ENCODE data around the gene PILRA.
"Not testable (repeated sequence)": the region's sequence is repeated elsewhere in the genome, so short reads cannot be mapped to it uniquely, and the experiment has no call there.

The PILRA gene

DNA sequence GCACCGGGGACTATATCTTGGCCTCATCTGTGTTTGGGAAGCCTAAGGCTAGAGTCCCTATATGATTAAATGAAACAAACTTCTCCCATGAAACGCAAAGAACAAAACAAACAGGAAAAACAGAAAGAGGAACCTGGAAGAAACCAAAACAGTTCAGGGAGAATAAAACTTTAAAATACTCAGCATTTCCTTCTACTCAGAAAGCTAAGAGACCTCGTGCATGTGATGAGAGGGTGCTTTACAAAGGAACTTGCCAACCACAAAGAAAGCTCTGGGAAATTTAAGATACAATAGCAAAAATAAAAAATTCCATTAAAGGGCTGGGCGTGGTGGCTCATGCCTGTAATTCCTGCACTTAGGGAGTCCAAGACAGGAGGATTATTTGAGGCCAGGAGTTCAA, 6.9 kb downstream of the PILRA start:
- no peak for DNase-seq

DNA sequence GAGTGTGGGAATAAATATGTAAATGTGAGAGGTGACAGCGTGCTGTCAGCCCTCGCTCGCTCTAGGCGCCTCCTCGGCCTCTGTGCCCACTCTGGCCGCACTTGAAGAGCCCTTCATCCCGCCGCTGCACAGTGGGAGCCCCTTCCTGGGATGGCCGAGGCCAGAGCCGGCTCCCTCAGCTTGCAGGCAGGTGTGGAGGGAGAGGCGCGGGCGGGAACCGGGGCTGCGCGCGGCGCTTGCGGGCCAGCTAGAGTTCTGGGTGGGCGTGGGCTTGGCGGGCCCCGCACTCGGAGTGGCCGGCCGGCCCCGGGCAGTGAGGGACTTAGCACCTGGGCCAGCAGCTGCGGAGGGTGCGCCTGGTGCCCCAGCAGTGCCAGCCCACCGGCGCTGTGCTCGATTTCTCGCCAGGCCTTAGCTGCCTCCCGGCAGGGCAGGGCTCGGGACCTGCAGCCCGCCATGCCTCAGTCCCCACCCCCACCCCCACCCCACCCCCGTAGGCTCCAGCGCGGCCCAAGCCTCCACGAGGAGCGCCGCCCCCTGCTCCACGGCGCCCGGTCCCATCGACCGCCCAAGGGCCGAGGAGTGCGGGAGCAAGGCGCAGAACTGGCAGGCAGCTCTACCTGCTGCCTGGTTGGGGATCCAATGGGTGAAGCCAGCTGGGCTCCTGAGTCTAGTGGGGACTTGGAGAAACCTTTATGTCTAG, 8.4 kb downstream of the PILRA start:
- DNase-seq = not testable (repeated sequence)

DNA sequence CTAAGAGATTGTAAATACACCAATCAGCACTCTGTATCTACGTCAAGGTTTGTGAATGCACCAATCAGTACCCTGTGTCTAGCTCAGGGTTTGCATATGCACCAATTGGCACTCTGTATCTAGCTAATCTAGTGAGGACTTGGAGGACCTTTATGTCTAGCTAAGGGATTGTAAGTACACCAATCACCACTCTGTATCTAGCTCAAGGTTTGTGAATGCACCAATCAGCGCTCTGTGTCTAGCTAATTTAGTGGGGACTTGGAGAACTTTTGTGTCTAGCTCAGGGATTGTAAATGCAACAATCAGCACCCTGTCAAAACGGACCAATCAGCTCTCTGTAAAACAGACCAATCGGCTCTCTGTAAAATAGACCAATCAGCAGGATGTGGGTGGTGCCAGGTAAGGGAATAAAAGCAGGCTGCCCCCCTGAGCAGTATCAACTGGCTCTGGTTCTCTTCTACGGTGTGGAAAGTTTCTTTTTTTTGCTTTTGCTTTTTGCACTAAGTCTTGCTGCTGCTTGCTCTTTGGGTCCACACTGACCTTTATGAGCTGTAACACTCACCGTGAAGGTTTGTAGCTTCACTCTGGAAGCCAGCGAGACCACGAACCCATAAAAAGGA, 9.1 kb downstream of the PILRA start:
- not testable (repeated sequence) for DNase-seq

DNA sequence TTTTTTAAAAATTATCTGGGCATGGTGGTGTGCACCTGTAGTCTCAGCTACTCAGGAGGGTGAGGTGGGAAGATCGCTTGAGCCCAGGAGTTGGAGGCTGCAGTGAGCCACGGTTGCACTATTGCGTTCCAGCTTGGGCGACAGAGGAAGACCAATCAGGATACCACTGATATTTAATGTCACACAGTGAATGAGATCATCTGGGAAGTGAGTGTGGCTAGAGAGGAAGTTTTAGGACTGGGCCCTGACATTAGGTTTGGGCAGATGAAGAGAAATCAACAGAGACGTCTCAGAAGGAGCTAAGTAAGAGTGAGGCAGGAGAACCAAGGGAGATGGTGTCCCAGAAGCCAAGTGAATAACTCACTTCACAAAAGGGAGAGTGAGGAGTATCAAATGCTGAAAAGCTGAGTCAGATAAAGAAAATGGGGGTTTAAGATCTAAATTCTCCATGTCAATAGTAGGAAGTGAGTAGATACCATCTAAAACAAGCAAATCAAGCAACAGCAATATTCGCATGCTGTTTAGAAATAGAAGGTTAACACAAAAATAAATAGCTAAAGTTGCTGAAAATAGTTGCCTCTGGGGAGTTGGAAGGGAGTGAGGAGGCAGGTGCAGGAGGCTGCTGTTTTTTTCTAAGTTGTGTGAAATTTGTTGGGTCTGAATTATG, 11.5 kb downstream of the PILRA start:
- no peak for DNase-seq

DNA sequence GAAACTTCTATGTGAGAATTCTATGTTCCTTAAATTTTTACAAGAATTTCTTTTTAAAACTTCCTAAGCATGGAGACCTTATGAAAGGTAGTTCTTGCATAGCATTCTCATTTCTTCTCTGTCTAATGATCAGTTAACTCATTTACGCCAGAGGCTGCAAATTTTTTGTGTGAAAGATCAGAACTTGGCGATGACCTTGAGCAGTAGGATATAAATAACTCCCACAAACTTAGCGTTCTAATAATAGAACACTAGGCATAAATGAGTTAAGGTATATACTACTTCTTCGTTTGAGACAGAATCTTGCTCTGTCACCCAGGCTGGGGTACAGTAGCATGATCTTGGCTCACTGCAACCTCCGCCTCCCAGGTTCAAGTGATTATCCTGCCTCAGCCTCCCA, 13.7 kb downstream of the PILRA start:
- no peak for DNase-seq

DNA sequence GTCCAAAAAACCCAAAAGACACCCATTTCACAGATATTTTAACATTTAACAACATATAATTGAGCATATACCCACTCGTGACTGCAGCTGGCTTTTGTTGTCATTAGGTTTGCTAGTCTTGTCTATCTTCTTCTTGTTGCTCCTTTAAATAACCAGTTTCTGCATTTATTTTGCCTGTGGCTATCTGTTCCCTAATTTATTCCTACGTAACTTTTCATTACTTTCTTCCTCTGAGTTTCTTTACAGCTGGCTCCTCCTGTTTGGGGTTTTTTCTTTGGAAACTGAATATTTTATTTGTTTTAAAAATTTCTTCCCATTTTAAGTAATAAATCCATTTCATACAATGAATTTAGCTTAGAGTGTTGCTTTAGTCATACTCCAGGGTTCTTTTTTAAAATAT, 14.4 kb downstream of the PILRA start:
- DNase-seq = no peak

DNA sequence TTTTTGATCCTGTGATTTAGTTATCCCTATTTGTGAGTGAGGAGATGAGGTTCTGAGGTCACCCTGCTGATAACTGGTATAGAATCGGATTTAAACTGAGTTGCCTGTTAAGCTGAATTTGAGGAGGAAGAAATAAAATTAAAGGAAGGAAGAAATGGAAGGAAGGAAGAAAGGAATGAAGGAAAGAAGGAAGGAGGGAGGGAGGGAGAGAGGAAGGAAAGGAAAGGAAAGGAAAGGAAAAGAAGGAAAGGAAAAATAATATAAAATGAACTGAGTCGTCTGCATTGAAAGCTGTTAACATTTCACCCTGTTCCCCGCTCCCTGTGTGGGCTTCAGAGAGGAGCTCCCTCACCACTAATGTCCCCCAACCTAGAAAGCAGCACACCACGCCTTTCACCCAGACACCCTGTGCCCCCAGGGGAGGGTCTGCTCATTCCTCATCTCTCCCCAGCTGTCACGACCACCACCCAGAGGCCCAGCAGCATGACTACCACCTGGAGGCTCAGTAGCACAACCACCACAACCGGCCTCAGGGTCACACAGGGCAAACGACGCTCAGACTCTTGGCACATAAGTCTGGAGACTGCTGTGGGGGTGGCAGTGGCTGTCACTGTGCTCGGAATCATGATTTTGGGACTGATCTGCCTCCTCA, 16.3 kb downstream of the PILRA start:
- DNase-seq = no peak

DNA sequence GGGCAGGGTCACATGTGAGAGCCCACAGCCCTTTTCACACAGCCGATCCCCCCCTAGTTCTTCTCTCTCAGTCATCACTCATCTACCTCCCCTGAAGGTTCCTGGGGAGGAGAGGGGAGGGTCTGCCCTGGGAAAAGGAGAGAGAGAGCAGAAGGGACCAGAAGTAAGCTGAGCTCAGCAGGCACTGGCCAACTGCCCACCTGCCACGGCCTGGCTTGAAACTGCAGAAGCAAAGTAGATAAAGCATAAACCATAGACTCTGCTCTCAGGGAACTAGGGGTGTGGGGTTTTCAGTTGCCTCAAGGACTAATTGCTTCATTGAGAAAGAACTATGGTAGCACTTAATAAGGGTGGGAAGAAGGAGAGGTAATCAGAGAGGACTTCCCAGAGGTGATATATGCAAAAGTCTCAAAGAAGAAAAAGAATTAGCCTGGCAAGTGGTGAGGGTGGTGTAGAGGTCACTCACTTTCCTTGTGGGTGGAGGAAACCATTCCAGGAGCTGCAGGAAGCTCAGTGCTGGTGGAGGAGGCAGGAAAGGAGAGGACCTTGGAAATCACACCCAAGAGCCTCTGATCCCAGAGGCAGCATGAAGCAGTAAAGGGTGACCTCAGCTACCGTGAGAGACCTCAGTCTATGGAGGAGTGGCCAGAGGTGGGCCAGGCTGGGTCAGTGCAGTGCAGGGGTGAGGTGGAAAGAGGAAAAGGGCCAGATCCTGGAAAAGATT, 17.2 kb downstream of the PILRA start:
- DNase-seq = no peak

DNA sequence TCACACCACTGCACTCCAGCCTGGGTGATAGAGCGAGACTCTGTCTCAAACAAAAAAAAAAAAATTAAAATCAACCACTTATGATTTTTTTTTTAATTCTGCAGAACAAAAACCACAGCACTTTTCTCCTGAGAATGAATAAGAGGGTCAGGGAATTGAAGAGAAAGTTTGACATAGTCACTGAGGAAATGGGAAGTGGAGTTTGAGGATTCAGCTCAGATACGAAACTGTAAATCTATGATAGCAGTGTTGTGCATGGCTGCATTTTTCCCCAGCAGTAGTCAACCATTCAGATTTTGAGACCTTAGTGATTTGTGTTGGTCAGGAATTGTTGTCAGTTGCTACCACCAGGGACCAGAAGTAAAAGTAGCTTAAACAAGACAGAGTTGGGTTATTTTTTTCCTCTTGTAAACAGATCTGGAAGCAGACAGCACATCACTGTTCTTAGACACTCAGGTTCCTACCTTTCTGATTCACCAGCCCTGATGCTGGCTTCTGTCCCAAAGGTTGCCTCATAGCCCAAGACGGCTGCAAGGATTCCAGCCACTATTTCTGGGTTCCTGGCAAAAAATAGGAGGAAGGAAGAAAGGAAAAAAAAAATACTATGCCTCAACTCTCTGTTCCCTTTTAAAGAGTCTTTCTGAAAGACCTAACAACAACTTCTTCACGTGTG, 20.1 kb downstream of the PILRA start:
- no peak for DNase-seq

DNA sequence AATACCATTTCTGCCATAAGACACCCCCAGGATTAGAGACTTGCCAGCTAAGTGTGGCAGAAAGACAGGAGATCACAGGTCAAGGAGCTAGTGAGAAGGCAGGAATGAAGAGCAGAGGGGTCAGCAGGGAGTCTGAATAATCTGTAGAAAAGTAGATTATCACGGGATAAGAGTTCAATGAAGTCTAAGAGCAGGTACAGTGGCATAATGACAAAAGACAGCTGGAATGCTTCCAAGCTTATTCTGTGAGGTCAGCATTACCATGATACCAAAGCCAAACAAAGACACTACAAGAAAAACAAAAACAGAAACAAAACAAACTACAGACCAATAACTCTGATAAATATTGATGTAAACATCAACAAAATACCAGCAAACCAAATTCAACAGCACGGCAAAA, 20.8 kb downstream of the PILRA start:
- no peak for DNase-seq

DNA sequence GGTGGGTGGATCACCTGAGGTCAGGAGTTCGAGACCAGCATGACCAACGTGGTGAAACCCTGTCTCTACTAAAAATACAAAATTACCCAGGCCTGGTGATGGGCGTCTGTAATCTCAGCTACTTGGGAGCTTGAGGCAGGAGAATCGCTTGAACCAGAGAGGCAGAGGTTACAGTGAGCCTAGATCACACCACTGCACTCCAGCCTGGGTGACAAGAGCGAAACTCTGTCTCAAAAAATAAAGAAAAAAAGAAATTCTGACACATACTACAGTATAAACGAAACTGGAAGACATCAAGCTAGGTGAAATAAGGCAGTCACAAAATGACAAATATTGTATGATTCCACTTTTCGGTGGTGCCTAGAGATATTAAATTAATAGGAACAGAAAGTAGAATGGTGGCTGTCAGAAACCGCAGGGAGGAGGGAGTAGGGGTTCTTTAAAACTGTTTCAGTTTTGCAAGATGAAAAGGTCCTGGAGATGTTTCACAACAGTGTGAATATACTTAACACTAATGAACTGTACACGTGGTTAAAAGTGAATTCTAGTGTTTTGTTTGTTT, 23.2 kb downstream of the PILRA start:
- DNase-seq = no peak

DNA sequence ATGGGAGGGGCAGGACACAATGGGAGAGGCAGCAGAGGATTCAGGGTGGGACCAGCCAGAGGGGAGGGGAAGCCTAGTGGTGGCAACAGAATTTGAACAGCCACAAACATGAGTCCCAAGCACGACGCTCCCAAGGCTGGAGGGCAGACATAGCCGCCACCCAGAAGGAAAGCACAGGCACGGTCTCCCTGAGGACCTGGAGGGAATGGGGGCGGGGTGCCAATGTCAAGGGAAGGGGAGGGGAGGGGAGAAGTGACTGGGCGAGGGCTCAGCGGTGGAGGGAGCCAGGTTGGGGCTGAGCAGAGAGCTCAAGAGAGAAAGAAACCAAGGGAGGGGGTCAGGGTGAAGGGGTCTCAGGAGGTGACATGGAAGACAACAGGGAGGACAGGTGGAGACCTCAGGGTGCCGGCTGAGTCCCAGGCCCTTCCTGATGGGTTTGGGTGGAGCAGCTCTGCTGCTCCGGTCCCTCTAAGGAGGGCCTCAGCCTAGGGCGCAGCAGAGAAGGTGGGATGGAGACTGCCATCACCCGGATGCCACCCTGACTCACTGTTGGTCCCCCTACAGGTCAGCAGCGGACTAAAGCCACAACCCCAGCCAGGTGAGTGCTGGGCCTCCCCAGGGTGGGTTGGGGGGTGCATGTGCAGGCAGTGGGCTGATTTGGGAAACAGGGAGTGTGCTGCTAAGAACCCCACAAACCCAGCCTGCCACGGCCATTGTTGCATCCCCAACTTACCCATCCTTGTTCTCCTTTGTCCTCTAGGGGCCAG, 24.2 kb downstream of the PILRA start:
- no peak for DNase-seq

DNA sequence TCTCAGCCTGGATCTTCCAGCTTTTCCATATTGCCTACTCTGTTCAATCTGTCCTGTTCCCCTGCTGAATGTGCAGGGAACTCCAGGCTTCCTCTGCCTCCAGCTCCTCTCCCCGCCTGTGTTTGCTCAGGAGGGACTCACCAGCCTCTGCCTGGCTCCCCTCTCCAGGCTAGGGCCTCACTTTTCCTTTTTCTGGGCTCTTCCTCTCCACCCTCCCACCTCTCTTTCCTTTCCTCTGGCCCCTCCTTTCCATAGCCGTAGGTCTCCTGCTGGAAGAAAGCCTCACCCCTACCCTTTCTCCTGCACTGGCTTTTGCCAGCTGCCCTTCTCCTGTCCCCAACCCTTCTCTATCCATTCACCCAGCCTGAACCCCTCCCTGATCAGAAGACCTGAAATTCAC, 25.0 kb downstream of the PILRA start:
- DNase-seq = no peak

DNA sequence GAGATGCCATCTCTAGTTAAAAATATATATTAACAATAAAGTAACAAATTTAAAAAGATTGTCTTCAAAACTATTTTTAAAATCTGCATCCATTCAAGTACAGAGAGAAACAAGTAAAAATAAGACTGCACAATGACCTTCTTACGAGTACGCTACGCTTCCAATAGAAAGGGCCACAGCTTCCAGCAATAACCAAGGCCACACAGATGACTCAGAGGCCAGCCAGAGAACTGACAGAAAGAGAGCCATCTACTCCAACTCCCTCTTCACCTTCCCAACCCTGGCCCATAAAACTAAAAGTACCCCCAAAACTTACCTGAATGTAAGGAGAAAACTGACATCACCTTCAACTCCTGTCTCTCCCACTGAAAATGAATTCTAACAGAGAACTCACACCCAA, 26.8 kb downstream of the PILRA start:
- DNase-seq = no peak

DNA sequence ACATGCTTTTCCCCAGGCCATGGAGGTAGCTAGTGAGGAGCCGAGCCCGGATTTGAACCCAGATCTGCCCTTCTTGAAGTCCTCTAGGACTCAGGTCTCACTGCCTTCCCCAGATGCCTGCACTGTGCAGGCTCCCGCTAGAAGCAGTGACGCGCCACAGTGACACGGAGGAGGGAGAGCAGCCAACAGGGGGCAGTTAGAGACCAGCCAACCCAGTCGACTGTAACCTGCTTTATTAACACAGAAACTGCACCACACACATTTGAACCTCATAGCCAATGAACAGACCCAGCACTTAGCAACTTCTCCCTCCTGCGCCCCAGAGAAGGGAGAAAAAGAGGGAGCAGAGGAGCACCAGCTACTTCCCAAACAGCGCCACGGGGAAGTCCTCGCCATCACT, 27.4 kb downstream of the PILRA start:
- DNase-seq = no peak

DNA sequence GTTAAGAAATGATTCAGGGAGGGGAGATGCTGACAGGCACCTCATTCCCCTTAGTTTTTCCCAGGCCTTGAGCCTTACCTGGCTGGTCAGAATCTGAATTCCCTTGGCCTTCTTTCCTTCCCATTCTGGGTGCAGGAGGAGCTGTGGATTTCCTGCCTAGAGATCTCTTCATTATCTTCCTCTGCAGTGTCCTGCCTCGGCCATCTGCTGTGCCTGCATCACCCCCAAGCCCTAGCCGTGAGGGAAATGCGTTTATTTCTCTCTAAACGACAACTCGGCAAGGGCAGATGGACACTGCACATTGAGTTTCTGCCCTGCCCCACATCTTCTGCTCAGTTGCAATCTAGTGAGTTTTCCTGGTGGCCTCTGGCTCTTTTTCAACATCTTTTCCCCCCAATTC, 28.5 kb downstream of the PILRA start:
- DNase-seq = no peak

DNA sequence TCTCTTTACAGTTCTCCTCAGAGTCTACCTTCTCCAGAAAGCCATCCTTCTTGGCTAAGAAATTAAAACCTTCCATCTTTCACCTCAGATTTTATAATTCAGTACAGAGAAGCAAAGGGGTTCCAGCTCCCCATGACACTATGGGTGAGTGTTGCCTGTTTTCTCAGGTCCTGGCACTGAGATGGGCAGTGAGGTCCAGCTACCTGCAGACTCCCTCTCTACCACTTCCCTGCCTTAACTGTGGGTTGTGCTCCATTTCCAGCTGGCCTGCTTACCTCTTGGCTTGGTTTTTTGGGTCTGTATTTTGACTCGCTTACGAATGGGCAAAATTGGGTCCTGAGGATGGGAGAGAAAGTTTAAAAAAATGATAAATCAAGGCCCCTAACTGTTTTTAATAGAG, 29.0 kb downstream of the PILRA start:
- DNase-seq = no peak

DNA sequence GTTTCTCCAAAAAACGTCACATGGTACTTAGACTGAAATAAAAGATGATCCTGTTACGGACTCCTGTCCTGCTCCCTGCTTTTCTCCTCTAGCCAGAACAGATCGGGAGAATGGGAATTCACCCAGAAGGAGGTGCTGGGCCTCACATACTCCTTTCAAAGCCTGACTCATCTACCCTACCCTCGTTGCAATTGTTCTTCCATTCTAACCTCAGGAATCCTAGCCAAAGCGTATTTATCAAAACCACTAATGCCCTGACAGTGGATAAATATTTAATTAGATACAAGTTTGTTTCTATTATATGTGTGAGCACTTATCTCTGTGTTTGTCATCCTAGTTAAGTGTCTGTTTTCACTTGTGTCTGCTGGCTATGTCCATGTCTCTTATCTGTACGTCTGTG, 33.5 kb downstream of the PILRA start:
- DNase-seq = no peak

DNA sequence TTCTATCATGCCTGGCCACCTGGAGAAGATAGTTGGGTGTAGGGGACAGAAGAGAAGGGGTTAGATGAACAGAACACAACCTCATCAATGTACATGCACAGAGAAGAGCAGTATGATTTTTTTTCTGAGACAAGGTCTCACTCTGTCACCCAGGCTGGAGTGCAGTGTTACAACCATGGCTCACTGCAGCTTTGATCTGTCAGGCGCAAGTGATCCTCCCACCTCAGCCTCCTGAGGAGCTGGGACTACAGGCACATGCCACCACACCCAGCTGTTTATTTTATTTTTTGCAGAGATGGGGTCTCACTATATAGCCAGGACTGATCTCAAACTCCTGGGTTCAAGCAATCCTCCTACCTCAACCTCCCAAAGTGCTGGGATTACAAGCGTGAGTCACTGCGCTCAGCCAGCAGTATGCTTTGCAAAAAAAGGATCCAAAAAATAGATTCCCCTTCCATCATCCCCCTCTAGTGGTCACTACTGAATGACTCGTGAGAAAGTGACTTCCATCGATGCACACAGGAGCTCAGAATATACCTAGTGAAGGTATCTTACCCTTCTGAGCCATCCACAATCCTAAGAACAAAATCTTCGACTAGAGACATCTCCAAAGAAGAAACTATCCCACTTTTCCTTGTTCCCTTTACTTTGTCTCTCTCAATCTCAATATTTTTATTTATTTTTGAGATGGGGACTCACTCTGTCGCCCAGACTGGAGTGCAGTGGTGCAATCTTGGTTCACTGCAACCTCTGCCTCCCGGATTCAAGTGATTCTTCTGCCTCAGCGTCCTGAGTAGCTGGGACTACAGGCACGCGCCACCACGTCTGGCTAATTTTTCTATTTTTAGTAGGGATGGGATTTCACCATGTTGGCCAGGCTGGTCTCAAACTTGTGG, 34.2 kb downstream of the PILRA start:
- DNase-seq = no peak

DNA sequence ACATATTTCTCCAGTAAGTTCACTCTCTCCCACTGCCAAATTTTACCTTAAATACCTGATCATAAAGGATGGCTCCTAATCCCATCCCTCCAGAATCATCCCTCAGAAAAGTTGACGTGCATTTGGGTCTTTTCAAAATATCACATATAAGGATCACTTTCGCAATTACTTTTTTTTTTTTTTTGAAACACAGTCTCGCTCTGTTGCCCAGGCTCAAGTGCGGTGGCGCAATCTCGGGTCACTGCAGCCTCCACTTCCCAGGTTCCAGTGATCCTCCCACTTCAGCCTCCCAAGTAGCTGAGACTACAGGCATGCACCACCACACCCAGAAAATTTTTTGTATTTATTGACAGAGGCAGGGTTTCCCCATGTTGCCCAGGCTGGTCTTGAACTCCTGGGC, 37.8 kb downstream of the PILRA start:
- DNase-seq = no peak

Data from T-helper 9 cell (primary cell).